CD1c-positive myeloid dendritic cell (primary cell): Measurements from ENCODE around the gene CHURC1.

Source experiments
- DNase-seq: peaks from one replicate; pipeline ENCODE4 v3.0.0-alpha.2; 2016; ENCODE audit errors: extremely low spot score

CHURC1 gene

GRCh38 chr14:64938972-64939816 lies 24.9 kb downstream of the CHURC1 start:
- DNase-seq: no peak

- no peak for DNase-seq
These were observed 25.5 kb downstream of the CHURC1 start for GRCh38 chr14:64939817-64940190.

GRCh38 chr14:64940336-64940910 lies 26.2 kb downstream of the CHURC1 start:
- no peak for DNase-seq

GRCh38 chr14:64942531-64943111 lies 28.4 kb downstream of the CHURC1 start, which contains the start of gene GPX2:
Gene GPX2 (minus strand): TSS chr14:64942745. CDS start chr14:64942726, 19 bp downstream.
- no peak for DNase-seq

GRCh38 chr14:64943556-64943955 lies 29.3 kb downstream of the CHURC1 start:
- no peak for DNase-seq

GRCh38 chr14:64944041-64944440 lies 29.8 kb downstream of the CHURC1 start:
- DNase-seq: no peak

GRCh38 chr14:64944861-64945260 lies 30.6 kb downstream of the CHURC1 start:
- DNase-seq: no peak

GRCh38 chr14:64945431-64946178 lies 31.4 kb downstream of the CHURC1 start:
- no peak for DNase-seq

- DNase-seq: no peak
These were observed 32.2 kb downstream of the CHURC1 start for GRCh38 chr14:64946310-64947045.

GRCh38 chr14:64947710-64948611 lies 33.7 kb downstream of the CHURC1 start:
- DNase-seq: no peak

GRCh38 chr14:64948612-64949210 lies 34.5 kb downstream of the CHURC1 start:
- no peak for DNase-seq

- no peak for DNase-seq
These were observed 36.6 kb downstream of the CHURC1 start for GRCh38 chr14:64950889-64951288.

- no peak for DNase-seq
These were observed 37.0 kb downstream of the CHURC1 start for GRCh38 chr14:64951291-64951690.

- DNase-seq: no peak
These were observed 37.5 kb downstream of the CHURC1 start for GRCh38 chr14:64951724-64952123.

- no peak for DNase-seq
These were observed 38.5 kb downstream of the CHURC1 start for GRCh38 chr14:64952598-64953309.

- no peak for DNase-seq
These were observed 39.0 kb downstream of the CHURC1 start for GRCh38 chr14:64953310-64953654.

GRCh38 chr14:64953661-64954060 lies 39.4 kb downstream of the CHURC1 start:
- no peak for DNase-seq

- DNase-seq: no peak
These were observed 40.4 kb downstream of the CHURC1 start for GRCh38 chr14:64954491-64955240.

- no peak for DNase-seq
These were observed 41.0 kb downstream of the CHURC1 start for GRCh38 chr14:64955297-64955696.
